Ovary (tissue), 9 donors: ENCODE measurements around the gene TCEA2. TPM values are rescaled to one million over a fixed set of nuclear protein-coding genes. Genes with fewer than 3 reads are reported as not detected.

Experiments
- DNase-seq, 5 donors: peaks; one replicate each; pipeline ENCODE4 v3.0.0-alpha.2; 2019 to 2020
- H3K27ac ChIP-seq, 2 donors: fragments of 200-600 bp; one replicate each; pipeline versions ENCODE4 v1.5.1 to v1.8.0; 2019 to 2022
- H3K27me3 ChIP-seq: fragments of 200-600 bp; one replicate; pipeline ENCODE4 v1.8.0; 2022
- H3K36me3 ChIP-seq: fragments of 200-600 bp; sonication (generic); one replicate; pipeline ENCODE4 v1.5.1; 2019
- H3K4me1 ChIP-seq: one replicate; pipeline ENCODE4 v1.8.1; 2013; ENCODE audit warnings: mild to moderate bottlenecking, moderate library complexity; ENCODE audit not compliant: insufficient read depth
- H3K4me3 ChIP-seq: fragments of 200-600 bp; sonication (generic); one replicate; pipeline ENCODE4 v1.5.1; 2017
- H3K9me3 ChIP-seq, 2 donors: fragments of 200-600 bp in 1 of 2; sonication (generic) in 1 of 2; one replicate each; pipeline versions ENCODE4 v1.5.1 to v1.8.1; 2013 to 2019; ENCODE audit warnings: mild to moderate bottlenecking in 1 of 2, moderate library complexity in 1 of 2
- CTCF ChIP-seq, 3 donors: fragments of 450-650 bp in 2 of 3; fragments of 200-600 bp in 1 of 3; IDR thresholded peaks; one replicate each; pipeline versions ENCODE4 v1.5.1 to v1.8.0; 2016 to 2022; ENCODE audit warnings: antibody characterized with exemption in 3 of 3, mild to moderate bottlenecking in 1 of 3
- EP300 ChIP-seq: sonication (generic); formaldehyde crosslinking; IDR thresholded peaks from one replicate; pipeline ENCODE4 v1.6.1; 2017; ENCODE audit warnings: antibody characterized with exemption
- POLR2A ChIP-seq: fragments of 450-650 bp; IDR thresholded peaks from one replicate; pipeline ENCODE4 v1.6.1; 2017; ENCODE audit warnings: antibody characterized with exemption, mild to moderate bottlenecking, moderate library complexity
- WGBS, 3 donors: extraction: QIAGEN DNeasy Blood & Tissue Kit in 1 of 3; methylation state at CpG; one replicate each; pipeline versions ENCODE4 v1.1.5 to v1.1.7; 2013 to 2017; 5-methylcytosine and 5-hydroxymethylcytosine counted together
- intact Hi-C, 4 donors: fragments of 100-400 bp; cut with DNase I; formaldehyde crosslinking; loops; one replicate each; pipeline versions ENCODE4 v1.11.0 to v1.15.1; 2022 to 2023
- polyA plus RNA-seq, 2 donors: library from polyadenylated mRNA; stranded (reverse); fragments of 200-250 nt in 1 of 2; fragments of 350-450 nt in 1 of 2; fragmentation: Illumina TruSeq in 1 of 2; extraction: RNeasy Lipid Tissue Mini Kit (QIAGEN cat#74804) in 1 of 2; gene quantifications; one replicate each; pipeline ENCODE4 v1.2.3, GENCODE V29; 2013 to 2014
- total RNA-seq, 7 donors: library from RNA; depleted of rRNA in 2 of 7; stranded (reverse); fragments of >200 nt in 2 of 7; fragmentation: NEBNext Ultra II Directional in 3 of 7; extraction: Animal tissue kit (Norgen Biotek cat#: 25700) in 3 of 7; gene quantifications; one replicate each; pipeline versions ENCODE4 v1.1.0 to v1.2.4, GENCODE V29; 2016 to 2023
- donor health status: DM: no; HTN: no; CAD: no; lungs with moderate emphysema.
- donor health status: DM: no; HTN: no; CAD: no.
- donor health status: Bipolar disorder and iron deficiency.
- donor health status: DM: yes; HTN: yes; CAD: no.
- donor health status: DM: no; HTN: no; CAD: no.
- donor health status: DM: yes; HTN: yes; CAD: no.

The TCEA2 gene
- total and polyA plus RNA-seq, 9 donors: 20.0 to 93.5 (median 71.9) TPM

GRCh38 chr20:64036346-64037198 lies 26.4 kb upstream of the TCEA2 start:
- intact Hi-C loops: loop anchor here in 1 of 4 donors (10.0 kb wide), 1 partner anchor 78 kb away; no protein-coding TSS in a partner anchor
- H3K4me3 ChIP-seq: no peak overlapping the region
- TF ChIP-seq POLR2A (no peak), CTCF (IDR thresholded peaks at IDR 0.05) (no peak), EP300 (no peak)
- no peaks in the 10 kb centered on the region for H3K9me3 ChIP-seq
- H3K4me1 ChIP-seq: peaks cover 5% of the 10 kb centered on the region
- H3K27ac ChIP-seq: no peak overlapping the region
- WGBS, 3 donors: 56 to 61% (median 57%) methylated on average over 16 to 17 of the region's 17 CpGs
- no peak for DNase-seq
- no peaks in the 10 kb centered on the region for H3K36me3 ChIP-seq
- H3K27me3 ChIP-seq: peaks cover 2% of the 10 kb centered on the region

GRCh38 chr20:64037199-64037497 lies 25.9 kb upstream of the TCEA2 start:
- Histone ChIP-seq H3K9me3 (no peaks in the 10 kb centered on the region), H3K36me3 (no peaks in the 10 kb centered on the region), H3K4me3 (no peak overlapping the region), H3K4me1 (peaks cover 5% of the 10 kb centered on the region), H3K27me3 (peaks cover 2% of the 10 kb centered on the region), H3K27ac (no peak overlapping the region)
- no peak for DNase-seq
- TF ChIP-seq POLR2A (no peak), EP300 (no peak), CTCF (IDR thresholded peaks at IDR 0.05) (no peak)
- intact Hi-C loops: loop anchor here in 1 of 4 donors (10.0 kb wide), 1 partner anchor 78 kb away; no protein-coding TSS in a partner anchor
- WGBS, 3 donors: 65 to 79% (median 65%) methylated on average over 3 of the region's 3 CpGs

- Histone ChIP-seq H3K4me1 (peaks cover 5% of the 10 kb centered on the region), H3K27me3 (peaks cover 2% of the 10 kb centered on the region), H3K27ac (no peak overlapping the region), H3K4me3 (no peak overlapping the region), H3K9me3 (no peaks in the 10 kb centered on the region), H3K36me3 (no peaks in the 10 kb centered on the region)
- 8 to 11% (median 10%) methylated on average over 36 of the region's 36 CpGs for WGBS, 3 donors
- intact Hi-C loops: loop anchor here in 1 of 4 donors (10.0 kb wide), 1 partner anchor 77 kb away; no protein-coding TSS in a partner anchor
- no peak for TF ChIP-seq POLR2A
- TF ChIP-seq CTCF (IDR thresholded peaks at IDR 0.05): no peak
- TF ChIP-seq EP300: no peak
- no peak for DNase-seq
Measured at GRCh38 chr20:64037498-64038213, 25.3 kb upstream of the TCEA2 start.

- TF ChIP-seq CTCF (IDR thresholded peaks at IDR 0.05) (no peak), POLR2A (no peak), EP300 (no peak)
- Histone ChIP-seq H3K27me3 (peaks cover 2% of the 10 kb centered on the region), H3K27ac (no peak overlapping the region)
Measured at GRCh38 chr20:64038224-64038564, 24.8 kb upstream of the TCEA2 start.

More at GRCh38 chr20:64038224-64038564, 24.8 kb upstream of the TCEA2 start:
- no peak for DNase-seq
- 0 to 1% (median 1%) methylated on average over 5 to 30 of the region's 30 CpGs for WGBS, 3 donors
- H3K9me3 ChIP-seq: no peaks in the 10 kb centered on the region
- peaks cover 5% of the 10 kb centered on the region for H3K4me1 ChIP-seq
- H3K4me3 ChIP-seq: no peak overlapping the region
- no peaks in the 10 kb centered on the region for H3K36me3 ChIP-seq
- intact Hi-C loops: loop anchor here in 1 of 4 donors (10.0 kb wide), 1 partner anchor 77 kb away; no protein-coding TSS in a partner anchor
